AG10803 (cell line): Measurements from ENCODE around the gene ALB.
"Not testable (repeated sequence)": the region's sequence is repeated elsewhere in the genome, so short reads cannot be mapped to it uniquely, and the experiment has no call there.

Experiments used
- DNase-seq: peaks from one replicate; pipeline ENCODE4 v3.0.0; 2010; ENCODE audit warnings: low read depth
- H3K4me3 ChIP-seq: 2 replicates; pipeline ENCODE4 v1.5.1; 2011; ENCODE audit warnings: mild to moderate bottlenecking, low read length, control low read depth
- TF ChIP-seq, protein P1 (sequence below): conservative IDR thresholded peaks from 2 replicates; pipeline ENCODE4 v1.5.1; 2011; ENCODE audit warnings: mild to moderate bottlenecking, low read length, control low read depth, inconsistent platforms

The ALB gene

DNA sequence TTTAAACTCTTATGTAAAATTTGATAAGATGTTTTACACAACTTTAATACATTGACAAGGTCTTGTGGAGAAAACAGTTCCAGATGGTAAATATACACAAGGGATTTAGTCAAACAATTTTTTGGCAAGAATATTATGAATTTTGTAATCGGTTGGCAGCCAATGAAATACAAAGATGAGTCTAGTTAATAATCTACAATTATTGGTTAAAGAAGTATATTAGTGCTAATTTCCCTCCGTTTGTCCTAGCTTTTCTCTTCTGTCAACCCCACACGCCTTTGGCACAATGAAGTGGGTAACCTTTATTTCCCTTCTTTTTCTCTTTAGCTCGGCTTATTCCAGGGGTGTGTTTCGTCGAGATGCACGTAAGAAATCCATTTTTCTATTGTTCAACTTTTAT lies at the start of gene ALB:
ALB (plus strand) TSS at position 246 of the 400 bp plus-strand sequence; CDS start at position 287, 41 bp downstream.
- DNase-seq, result no peak
- H3K4me3 ChIP-seq, result no peak within 1 kb of the TSS
- TF ChIP-seq, protein P1, sequence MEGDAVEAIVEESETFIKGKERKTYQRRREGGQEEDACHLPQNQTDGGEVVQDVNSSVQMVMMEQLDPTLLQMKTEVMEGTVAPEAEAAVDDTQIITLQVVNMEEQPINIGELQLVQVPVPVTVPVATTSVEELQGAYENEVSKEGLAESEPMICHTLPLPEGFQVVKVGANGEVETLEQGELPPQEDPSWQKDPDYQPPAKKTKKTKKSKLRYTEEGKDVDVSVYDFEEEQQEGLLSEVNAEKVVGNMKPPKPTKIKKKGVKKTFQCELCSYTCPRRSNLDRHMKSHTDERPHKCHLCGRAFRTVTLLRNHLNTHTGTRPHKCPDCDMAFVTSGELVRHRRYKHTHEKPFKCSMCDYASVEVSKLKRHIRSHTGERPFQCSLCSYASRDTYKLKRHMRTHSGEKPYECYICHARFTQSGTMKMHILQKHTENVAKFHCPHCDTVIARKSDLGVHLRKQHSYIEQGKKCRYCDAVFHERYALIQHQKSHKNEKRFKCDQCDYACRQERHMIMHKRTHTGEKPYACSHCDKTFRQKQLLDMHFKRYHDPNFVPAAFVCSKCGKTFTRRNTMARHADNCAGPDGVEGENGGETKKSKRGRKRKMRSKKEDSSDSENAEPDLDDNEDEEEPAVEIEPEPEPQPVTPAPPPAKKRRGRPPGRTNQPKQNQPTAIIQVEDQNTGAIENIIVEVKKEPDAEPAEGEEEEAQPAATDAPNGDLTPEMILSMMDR, result no peak

DNA sequence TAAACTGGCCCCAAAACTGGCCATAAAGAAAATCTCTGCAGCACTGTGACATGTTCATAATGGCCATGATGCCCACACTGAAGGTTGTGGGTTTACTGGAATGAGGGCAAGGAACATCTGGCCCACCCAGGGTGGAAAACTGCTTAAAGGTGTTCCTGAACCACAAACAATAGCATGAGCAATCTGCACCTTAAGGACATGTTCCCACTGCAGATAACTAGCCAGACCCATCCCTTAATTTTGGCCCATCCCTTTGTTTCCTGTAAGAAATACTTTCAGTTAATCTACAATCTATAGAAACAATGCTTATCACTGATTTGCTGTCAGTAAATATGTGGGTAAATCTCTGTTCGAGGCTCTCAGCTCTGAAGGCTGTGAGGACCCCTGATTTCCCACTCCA lies 46.9 kb upstream of the ALB start:
- DNase-seq, H3K4me3 ChIP-seq: not testable (repeated sequence)

DNA sequence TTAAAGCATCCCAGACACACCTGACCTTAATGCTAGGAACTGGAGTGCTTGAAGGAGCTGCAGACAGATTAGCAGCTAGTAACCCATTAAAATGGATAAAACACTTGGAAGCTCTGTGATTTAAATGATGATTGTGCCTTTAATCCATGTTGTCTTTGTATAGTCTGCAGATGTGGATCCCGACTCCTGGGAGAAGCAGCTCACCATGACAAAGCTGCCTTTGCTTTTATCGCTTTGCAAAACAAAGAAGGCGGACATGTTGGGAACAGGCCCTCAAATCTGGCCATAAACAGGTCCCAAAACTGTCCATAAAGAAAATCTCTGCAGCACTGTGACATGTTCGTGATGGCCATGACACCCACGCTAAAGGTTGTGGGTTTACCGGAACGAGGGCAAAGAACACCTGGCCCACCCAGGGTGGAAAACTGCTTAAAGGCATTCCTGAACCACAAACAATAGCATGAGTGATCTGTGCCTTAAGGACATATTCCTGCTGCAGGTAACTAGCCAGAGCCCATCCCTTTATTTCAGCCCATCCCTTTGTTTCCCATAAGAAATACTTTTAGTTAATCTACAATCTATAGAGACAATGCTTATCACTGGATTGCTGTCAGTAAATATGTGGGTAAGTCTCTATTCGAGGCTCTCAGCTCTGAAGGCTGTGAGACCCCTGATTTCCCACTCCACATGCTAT lies 34.4 kb upstream of the ALB start:
- H3K4me3 ChIP-seq, DNase-seq: not testable (repeated sequence)

DNA sequence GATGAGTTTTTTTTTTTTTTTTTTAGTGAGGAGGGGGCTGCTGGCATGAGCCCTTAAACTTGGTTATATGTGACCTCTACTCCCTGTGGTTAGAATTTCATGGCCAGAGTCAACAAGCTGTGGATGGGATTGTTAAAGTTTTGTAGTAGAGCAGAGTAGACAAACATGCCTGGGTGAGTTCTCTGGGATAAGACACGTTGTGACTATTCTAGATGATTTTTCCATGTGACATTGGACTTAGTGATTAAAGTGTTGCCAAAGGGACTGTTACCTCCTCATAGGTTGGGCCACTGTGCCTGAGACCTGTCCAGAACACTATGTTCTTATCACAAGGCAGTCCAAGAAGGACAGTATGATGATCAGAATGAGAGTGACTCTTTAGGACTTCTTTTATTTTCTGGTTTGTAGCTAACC lies 28.8 kb upstream of the ALB start:
- no peak overlapping the region for H3K4me3 ChIP-seq
- no peak for DNase-seq
- TF ChIP-seq, protein P1, result no peak

DNA sequence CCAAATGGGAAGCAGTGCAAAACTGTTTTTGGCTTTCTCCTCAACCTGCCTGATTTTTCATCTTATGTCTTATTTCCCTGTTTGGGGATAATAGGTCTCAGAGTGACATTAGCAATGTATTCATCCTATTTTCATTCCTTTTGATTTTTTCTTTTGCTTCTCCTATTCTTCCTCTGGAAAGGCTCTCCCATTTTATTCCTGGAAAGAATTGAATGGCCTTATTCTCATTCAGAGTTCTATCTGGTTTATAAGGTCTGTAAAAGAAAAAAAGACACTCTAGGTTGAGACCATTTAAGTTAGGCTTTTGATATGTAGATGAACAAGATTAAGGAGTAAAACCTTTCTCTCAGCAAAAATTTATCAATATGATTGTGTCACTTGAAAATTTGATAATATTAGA lies 27.8 kb upstream of the ALB start:
- H3K4me3 ChIP-seq, result no peak overlapping the region
- DNase-seq, result no peak
- TF ChIP-seq, protein P1, result no peak

DNA sequence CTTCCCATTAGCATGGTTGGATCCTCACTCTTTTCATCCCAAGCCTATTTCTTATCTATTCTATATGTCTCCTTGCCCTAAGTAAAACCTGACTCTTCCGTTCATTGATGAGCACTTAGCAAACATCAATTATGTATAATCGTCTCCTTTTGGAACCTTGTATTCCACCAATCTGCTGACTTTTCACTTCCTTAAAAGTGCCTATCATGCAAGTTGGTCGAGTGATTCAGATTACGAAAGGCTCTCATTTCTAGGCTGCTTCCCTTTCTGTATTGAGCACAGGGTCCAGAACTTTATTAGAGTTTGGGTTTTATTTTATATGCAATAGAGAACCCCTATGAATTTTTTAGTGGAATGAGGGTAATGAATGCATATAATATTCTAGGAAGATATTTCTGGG lies 27.1 kb upstream of the ALB start:
- TF ChIP-seq, protein P1, result no peak
- no peak for DNase-seq
- H3K4me3 ChIP-seq, result no peak overlapping the region

DNA sequence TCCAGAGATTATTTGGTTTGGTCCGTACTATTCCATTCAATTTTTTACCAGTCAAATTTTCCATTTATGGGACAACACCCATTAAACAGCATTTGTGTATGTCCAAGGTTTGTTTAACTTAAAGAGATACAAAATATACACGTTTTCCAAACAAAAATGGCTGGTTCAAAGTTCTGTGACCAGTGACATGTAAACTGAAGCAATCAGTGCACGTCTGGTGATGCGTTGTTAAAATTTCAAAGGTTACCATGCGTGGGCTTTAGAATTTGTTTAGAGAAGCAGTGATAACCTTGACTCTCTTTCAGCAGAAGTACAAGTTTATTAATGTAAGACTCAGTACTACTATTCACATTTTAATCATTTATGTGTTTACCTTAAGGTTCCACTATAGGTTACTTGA lies 25.2 kb upstream of the ALB start:
- TF ChIP-seq, protein P1, result no peak
- H3K4me3 ChIP-seq, result no peak overlapping the region
- no peak for DNase-seq

DNA sequence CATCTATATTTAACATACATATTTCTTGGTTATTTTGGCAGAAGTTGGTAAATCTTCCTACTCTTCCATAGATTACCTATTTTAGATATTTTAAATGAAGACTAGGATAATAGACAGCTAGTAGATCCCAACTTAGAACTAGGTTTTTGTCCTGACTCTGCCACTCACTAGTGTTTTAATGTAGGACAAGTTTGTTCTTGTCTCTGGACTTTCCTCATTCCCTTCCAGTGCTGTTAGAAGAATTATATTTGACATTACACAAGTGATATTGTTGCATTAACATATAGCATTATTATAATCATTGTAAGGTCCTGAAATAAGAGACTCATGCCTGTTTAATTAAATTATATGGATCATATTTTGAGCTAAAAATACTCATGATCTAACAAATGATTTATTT lies 24.1 kb upstream of the ALB start:
- TF ChIP-seq, protein P1, result no peak
- DNase-seq, result no peak
- H3K4me3 ChIP-seq, result no peak overlapping the region
